Activated CD4-positive, alpha-beta T cell treated with anti-CD3 and anti-CD28 coated beads, Interleukin-2, Interleukin-6, amounts not matched to agents 100 ng/mL and 50 ng/mL, durations not matched to agents 16 hours and 8 hours (primary cell): ENCODE measurements around the gene FAM219A.
"Not testable (repeated sequence)": the region's sequence is repeated elsewhere in the genome, so short reads cannot be mapped to it uniquely, and the experiment has no call there.

ENCODE experiments used
- DNase-seq: peaks from one replicate; pipeline ENCODE4 v3.0.0-alpha.2; 2020

Gene FAM219A

DNA sequence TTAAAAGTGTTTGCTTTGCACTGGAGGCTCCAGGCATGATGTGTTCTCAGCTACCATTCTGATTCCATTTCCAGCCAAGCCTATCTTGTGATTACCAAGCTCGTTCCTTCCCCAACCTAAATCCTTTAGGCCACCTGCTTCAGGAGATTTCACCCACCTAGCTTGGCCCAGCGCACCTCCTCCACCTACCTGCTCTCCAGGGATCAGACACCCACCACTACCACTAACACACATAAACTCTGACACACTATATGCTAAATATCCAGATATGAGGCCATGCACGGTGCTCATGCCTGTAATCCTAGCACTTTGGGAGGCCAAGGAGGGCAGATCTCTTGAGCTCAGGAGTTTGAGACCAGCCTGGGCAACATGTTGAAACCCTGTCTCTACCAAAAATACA, 84.0 kb downstream of the FAM219A start:
- DNase-seq, result no peak

DNA sequence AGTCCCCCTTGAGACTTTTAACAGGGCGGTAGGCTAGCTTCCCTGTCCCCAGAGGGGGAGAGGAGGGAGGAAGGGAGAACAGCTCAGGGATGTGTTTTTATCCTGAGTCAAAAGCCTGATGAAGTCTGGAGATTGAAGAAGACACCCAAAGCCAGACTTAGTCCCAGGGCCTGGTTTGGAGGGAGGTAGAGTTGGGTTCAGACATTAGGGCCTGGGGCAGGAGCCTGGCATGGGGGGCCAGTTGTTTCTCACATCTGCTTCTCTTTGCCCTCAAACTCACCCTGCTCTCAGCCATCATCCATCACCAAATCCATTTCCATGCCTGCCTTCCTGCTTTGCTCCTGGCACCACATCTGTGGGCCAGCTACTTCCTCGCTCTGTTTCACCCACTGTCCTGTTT, 84.6 kb downstream of the FAM219A start:
- DNase-seq, result no peak

DNA sequence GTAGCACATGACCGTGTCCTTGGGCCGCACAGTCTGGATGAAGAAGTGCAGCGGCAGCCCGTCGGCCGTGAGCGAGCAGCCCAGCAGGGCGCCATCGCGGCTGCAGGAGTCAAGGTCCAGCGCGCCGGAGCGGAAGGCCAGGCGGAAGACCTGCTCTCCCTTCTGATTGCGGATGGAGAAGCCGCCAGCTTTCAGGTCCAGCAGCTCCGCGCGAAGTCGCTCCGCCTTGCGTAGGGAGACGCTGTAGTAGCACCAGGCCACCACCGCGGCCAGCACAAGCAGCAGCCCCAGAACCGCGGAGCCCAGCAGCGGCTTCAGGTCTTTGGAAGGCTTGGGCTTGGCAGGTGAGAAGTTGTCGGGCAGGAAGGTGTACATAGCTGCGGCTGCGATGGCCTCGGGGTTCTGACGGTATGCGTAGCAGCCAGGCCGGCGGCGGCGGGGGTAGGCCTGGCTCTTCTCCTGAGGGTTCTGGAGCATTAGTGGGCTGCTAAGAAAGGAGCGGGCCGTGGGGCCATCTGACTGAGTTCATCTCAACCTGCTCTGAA, 85.8 kb downstream of the FAM219A start:
- no peak for DNase-seq

DNA sequence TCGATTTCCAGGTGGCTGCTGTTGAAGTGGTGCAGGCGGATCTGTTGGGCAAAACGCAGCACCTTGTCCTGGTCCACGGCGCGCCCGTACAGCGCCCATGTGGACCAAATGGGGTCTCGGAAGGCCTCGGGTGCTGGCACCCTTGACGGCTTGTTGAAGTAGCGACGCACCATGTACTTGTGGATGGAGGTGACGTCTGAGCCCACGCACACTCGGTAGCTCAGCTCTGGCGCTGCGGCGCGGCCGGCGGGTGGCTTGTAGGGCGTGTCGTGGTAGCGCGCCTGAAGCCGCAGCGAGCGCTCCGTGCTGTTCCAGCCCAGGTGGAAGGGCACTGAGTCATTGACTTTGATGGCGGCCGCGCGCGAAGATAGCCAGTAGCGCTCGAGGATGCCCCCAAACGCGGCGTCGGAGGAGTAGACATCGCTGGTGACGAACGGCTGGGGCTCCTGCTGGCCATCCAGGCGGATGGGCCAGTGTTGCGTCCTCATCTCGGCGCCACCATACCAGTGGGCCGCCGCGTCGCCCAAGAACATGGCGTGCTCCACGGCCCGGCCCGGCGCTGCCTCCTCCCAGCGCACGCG, 86.4 kb downstream of the FAM219A start:
- no peak for DNase-seq

DNA sequence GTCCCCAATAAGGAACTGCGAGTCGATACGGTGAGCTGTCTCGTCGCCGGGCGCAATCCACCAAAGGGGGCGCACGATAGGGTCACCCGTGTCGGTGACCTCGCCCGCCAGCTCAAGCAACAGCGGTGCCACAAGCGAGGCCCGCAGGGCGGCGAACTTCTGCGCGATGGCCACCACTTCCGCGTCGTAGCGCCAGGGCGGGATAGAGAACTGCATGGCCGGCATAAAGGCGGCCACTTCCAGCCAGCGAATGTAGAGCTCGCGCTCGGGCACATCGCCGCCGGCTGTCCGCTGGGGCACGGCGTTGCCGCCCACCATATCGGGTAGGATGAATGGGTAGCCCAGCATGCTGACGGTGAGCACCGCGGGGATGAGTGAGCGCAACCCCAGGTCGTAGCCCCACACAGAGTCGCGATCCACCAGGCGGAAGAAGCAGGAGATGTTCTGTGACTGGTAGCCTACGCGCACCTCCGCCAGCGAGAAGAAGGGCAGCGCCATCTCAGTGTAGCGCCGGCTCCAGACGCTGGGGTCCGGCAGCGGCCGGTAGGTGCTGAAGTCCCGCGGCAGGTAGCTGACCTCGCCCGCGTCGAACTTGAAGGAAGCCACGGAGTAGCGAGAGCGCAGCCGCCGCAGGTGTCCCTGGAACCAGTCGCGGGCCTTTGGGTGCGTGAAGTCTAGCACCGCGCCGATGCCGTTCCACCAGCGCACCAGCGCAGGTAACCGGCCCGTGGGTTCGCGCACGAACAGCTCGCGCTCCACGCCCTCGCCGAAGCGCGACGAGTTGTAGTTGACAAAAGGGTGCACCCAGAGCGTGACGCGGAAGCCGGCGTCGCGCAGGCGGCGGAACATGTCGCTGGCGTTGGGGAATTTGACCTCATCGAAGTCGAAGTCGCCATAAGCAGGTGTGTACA, 87.1 kb downstream of the FAM219A start:
- DNase-seq, result no peak

DNA sequence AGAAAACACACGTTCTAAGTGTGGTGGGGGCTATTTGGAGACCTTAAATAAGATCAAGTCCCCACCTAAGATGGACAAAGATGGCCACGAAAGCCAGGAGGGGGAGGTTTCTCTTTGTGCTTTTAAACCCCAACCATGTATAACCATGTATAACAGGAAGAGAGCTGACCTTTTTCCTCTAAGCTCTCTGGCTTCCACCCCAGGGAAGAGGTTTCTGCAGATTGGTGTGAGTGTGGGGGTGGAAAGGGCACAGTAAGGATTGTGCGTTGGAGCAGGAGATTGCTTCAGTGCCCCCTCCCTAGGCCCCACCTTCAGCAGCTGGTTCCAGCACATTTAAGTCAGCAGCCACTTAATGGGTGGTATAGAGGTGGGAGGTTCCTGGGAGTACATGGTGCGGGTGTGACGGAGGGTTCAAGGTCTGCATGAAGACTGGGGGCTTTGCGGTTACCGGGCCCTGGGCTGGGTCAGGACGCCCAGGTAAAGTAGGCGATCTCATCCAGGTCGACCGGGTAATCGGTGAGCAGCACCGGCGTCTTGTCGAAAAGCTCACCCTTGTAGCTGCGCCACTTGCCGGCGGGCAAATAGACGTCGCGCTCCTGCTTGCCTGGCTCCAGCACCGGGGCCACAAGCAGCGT, 87.9 kb downstream of the FAM219A start:
- DNase-seq, result no peak

DNA sequence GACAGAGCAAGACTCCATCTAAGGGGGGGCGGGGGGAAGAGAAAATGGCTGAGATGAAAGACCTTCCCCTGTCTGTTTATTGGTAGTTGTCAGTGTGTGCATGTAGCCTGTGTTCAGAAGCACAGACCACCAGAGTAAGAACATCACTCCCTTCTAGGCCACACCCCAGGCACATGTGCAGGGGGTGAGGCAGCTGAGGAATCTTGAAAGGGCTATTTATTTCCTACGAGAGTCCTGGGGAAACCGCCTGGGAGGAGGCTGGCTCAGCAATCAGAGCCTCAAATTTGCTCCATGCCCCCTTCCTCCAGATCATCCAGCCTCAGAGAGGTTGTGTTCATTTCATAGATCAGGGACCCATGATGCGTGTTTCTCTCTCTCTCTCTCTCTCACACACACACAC, 88.7 kb downstream of the FAM219A start:
- DNase-seq, result no peak

DNA sequence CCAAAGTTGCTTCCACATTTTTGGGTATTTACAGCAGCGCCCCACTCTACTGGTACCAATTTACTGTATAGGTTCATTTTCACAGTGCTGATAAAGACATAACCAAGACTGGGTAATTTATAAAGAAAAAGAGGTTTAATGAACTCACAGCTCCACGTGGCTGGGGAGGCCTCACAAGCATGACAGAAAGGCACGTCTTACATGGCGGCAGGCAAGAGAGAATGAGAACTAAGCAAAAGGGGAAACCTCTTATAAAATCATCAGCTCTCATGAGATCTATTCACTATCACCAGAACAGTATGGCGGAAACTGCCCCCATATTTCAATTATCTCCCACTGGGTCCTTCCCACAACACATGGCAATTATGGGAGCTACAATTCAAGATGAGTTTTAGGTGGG, 89.6 kb downstream of the FAM219A start:
- not testable (repeated sequence) for DNase-seq

DNA sequence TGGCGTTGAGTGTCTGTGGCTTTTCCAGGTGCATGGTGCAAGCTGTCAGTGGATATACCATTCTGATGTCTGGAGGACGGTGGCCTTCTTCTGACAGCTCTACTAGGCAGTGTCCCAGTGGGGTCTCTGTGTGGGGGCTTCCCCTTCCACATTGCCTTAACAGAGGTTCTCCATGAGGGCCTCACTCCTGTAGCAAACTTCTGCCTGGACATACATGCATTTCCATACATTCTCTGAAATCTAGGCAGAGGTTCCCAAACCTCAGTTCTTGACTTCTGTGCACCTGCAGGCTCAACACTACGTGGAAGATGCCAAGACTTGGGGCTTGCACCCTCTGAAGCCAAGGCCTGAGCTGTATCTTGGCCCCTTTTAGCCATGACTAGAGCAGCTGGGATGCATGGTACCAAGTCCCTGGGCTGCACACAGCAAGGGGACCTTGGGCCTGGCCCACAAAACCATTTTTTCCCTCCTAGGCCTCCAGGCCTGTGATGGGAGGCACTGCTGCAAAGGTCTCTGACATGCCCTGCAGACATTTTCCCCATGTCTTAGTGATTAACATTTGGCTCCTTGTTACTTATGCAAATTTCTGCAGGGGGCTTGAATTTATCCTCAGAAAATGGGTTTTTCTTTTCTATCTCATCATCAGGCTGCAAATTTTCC, 90.5 kb downstream of the FAM219A start:
- DNase-seq, result not testable (repeated sequence)

DNA sequence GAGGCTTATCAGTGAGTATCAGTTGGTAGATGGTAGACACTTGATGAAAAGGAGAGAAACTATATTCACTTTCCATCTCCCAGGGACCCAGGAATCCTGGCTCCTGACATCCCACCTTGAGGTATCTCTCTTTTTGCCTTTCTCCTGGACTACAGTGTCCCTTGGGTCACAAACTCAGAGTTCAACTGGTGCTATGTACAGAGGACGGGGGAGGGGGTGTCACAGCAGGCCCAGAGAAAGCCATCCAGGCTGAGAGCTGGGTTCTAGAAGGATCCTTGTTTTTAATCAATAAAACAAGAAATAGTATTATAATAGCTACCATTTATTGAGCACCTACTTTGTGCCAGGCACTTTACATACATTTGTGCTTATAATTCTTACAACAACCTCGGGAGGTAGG, 92.0 kb downstream of the FAM219A start:
- no peak for DNase-seq

DNA sequence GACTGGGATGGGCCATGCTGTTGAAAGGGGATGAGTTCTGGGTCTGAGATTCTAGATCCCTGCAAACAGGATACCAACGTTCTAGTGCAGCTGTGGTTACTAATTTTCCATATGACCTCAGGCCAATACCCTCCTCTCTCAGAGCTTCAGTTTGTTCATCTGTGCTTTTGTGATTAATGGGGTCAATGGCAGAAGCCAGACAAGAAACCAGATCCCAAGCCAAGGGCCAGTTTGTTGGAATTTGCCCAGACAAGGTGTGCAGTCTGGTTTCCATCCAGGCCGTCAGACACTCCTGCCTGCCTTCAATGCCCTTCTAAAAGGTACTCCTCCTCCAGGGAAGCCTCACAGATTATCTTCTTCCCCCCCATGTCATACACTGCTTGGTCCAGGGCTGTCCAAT, 93.1 kb downstream of the FAM219A start:
- DNase-seq, result no peak

DNA sequence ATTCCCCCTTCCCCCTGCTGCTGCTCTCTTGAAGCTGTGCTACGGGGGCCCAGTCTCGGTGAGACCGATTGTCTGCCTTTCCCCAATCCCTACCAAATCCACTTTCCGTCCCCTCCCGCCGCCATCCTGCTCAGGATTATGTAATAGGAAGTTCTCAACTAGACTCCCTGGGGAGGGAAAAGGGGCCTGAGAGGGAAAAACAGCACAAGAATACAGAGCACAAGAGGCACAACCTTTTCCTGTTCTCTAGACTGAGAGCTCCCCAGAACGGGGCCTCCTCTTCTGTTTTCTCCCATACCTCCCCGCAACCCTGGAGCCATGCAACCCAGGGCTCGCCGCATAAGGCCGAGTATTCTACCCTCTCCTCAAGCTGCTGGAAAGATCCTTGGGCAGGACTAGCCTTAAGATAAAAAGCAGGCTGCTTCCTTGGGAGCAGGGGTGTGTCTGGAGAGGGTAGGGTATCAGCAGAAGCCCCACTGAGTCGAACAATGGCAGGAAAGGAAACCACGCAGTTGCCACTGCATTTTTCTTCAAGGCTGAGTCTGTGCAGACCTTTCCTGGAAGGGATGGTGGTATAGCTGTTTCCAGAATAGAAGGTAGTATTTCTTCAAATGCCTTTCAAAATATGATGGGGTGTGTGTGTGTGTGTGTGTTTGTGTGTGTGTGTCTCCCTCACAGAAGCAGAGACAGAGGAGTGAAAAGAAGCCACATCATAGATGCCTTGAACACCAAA, 94.6 kb downstream of the FAM219A start:
- no peak for DNase-seq

DNA sequence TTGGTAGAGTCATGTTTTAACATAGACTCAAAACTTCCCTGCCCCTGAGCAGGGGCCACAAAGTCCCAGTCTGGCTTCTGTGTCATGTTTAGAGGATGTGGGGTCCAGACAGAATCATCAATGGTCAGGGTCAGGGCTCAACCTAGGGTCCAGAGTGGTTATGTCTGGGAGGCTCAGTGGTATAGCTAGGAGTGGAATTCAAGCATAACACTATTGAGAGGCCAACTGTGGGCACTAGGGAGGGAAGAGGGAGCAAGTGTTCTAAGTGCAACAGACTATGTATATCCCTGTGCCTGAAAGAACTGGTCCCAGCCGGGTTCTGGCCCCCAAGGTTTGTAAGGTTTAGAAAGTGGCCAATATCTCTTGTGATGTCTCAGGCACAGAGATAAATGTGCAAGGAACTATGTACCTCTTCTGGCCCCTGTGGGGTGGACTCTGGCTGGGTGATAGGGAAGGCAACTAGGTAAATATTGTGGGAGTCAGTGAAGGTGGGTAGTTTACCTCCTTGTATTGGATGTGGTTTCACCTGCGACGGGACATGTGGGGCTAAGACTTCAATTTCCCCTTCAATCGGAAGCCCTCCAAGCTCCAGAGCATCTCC, 95.7 kb downstream of the FAM219A start:
- DNase-seq, result no peak

DNA sequence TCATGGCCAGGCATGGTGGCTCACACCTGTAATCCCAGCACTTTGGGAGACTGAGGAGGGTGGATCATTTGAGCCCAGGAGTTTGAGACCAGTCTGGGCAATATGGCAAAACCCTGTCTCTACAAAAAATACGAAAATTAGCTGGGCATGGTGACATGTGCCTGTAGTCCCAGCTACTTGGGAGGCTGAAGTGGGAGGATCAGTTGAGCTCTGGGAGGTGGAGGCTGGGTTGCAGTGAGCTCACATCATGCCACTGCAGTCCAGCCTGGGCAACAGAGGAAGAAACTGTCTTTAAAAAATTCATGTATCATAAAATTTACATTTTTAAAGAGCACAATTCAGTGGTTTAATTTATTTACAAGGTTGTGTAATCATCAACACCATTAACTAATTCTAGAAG, 105.4 kb downstream of the FAM219A start:
- DNase-seq, result not testable (repeated sequence)

DNA sequence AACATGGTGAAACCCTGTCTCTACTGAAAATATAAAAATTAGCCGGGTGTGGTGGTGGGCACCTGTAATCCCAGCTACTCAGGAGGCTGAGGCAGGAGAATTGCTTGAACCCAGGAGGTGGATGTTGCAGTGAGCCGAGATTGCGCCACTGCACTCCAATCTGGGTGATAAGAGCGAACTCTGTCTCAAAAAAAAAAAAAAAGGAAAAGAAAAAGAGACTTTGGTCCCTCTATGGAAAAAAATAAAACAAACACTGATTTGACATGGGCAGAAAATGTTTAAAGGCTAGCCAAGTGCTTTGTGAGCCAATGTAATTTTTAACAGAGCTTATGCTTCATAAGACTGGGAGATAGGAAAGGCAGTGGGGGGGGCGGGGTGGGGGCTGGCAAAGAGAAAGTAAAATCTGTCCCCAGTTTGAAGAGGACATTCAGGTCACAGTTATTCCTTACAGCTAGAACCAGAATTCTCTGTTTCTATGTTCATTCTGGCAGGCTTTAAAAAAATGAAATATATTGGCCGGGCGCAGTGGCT, 106.2 kb downstream of the FAM219A start:
- DNase-seq, result not testable (repeated sequence)

DNA sequence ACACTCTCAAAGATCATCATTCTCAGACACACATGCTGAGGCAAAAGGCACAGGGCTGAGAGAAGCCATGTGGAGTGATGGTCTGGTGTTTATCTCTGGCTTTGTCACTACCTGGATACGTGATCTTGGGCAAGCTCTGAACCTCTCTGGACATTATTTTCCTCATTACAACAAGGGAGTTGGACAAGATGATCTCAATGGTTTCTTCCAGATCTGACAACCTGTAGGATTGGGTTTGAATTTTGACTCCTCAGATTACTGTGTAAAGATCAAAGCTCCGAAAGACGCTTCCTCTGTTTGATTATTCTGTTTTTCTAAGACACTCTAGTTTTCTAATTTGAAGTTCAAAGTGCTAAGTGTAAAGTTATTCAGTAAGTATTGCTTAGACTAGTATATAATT, 109.0 kb downstream of the FAM219A start:
- no peak for DNase-seq
